Smooth muscle cell (in vitro differentiated cells): Measurements from ENCODE around the gene ZEB1. TPM values are rescaled to one million over a fixed set of nuclear protein-coding genes. Genes with fewer than 3 reads are reported as not detected.
"Not testable (repeated sequence)": the region's sequence is repeated elsewhere in the genome, so short reads cannot be mapped to it uniquely, and the experiment has no call there.

Experiments used
- DNase-seq: peaks from one replicate; lab custom pipeline; 2025; ENCODE audit not compliant: unreplicated experiment; lab: John Stamatoyannopoulos, UW
- H2AFZ ChIP-seq: fragments of 200-600 bp; sonication (generic); 2 replicates; pipeline ENCODE4 v1.6.0; 2016; ENCODE audit warnings: antibody characterized with exemption, low read depth, mild to moderate bottlenecking
- H3F3A ChIP-seq: fragments of 200-600 bp; sonication (generic); 2 replicates; pipeline ENCODE4 v1.6.0; 2017; ENCODE audit warnings: antibody characterized with exemption, low read depth
- H3K27ac ChIP-seq: fragments of 200-600 bp; sonication (generic); 2 replicates; pipeline ENCODE4 v1.5.1; 2016; ENCODE audit warnings: low read depth, mild to moderate bottlenecking
- H3K27me3 ChIP-seq: fragments of 200-600 bp; sonication (generic); 2 replicates; pipeline ENCODE4 v1.6.1; 2016; ENCODE audit warnings: low read depth, mild to moderate bottlenecking
- H3K36me3 ChIP-seq: fragments of 200-600 bp; sonication (generic); 2 replicates; pipeline ENCODE4 v1.5.1; 2016; ENCODE audit warnings: low read depth
- H3K4me1 ChIP-seq: fragments of 200-600 bp; sonication (generic); 2 replicates; pipeline ENCODE4 v1.5.1; 2016; ENCODE audit warnings: low read depth
- H3K4me2 ChIP-seq: fragments of 200-600 bp; sonication (generic); 2 replicates; pipeline ENCODE4 v1.6.0; 2016; ENCODE audit warnings: mild to moderate bottlenecking
- H3K4me3 ChIP-seq: fragments of 200-600 bp; sonication (generic); 2 replicates; pipeline ENCODE4 v1.5.1; 2016; ENCODE audit warnings: mild to moderate bottlenecking
- H3K79me2 ChIP-seq: fragments of 200-600 bp; sonication (generic); 2 replicates; pipeline ENCODE4 v1.6.0; 2016; ENCODE audit warnings: low read depth, mild to moderate bottlenecking
- H3K9ac ChIP-seq: fragments of 200-600 bp; sonication (generic); 2 replicates; pipeline ENCODE4 v1.6.0; 2016; ENCODE audit warnings: low read depth
- H3K9me3 ChIP-seq: fragments of 200-600 bp; sonication (generic); replicated peaks from 2 replicates; pipeline ENCODE4 v1.5.1; 2016; ENCODE audit warnings: low read depth
- H4K20me1 ChIP-seq: fragments of 200-600 bp; sonication (generic); 2 replicates; pipeline ENCODE4 v1.6.0; 2016; ENCODE audit warnings: low read depth
- CTCF ChIP-seq: fragments of 200-600 bp; sonication (generic); IDR thresholded peaks from 2 replicates; pipeline ENCODE4 v1.5.1; 2017; ENCODE audit warnings: borderline replicate concordance, mild to moderate bottlenecking, antibody characterized with exemption; ENCODE audit not compliant: insufficient read depth, poor library complexity, severe bottlenecking
- WGBS: methylation state at CpG from one replicate; pipeline ENCODE4 v1.1.7; 2016; ENCODE audit warnings: low lambda C conversion rate; 5-methylcytosine and 5-hydroxymethylcytosine counted together
- polyA plus RNA-seq: library from polyadenylated mRNA; unstranded; fragments of >200 nt; fragmentation: Nextera tagmentation; extraction: Ambion mirVana; gene quantifications from 2 replicates; pipeline ENCODE4 v1.2.1, GENCODE V29; 2016
- total RNA-seq: library from RNA; depleted of rRNA; stranded (reverse); fragments of >200 nt; gene quantifications from 2 replicates; pipeline ENCODE4 v1.2.3, GENCODE V29; 2014

Gene ZEB1
- total and polyA plus RNA-seq, 2 experiments from 2014 or later: 7.9 to 15.7 TPM

GRCh38 chr10:31536302-31536701, 217.3 kb downstream of the ZEB1 start:
- Histone ChIP-seq H3K27me3 (no peaks in the 10 kb centered on the region), H3K9ac (no peak overlapping the region), H3K4me1 (no peaks in the 10 kb centered on the region), H3K79me2 (no peaks in the 10 kb centered on the region), H3K4me2 (no peak overlapping the region), H3K36me3 (no peaks in the 10 kb centered on the region), H3K4me3 (no peak overlapping the region), H3K9me3 (no peaks in the 10 kb centered on the region), H3K27ac (no peak overlapping the region), H2AFZ (no peak overlapping the region), H4K20me1 (no peaks in the 10 kb centered on the region), H3F3A (no peaks in the 10 kb centered on the region)
- no peak for DNase-seq
- WGBS: 72% methylated on average over 3 of the region's 3 CpGs
- TF ChIP-seq CTCF: no peak

- no peaks in the 10 kb centered on the region for H3K9me3 ChIP-seq
- no peaks in the 10 kb centered on the region for H3K36me3 ChIP-seq
- H3K27ac ChIP-seq: no peak overlapping the region
- 94% methylated on average over 2 of the region's 2 CpGs for WGBS
- H2AFZ ChIP-seq: no peak overlapping the region
- H3K27me3 ChIP-seq: no peaks in the 10 kb centered on the region
- TF ChIP-seq CTCF: no peak
- no peak overlapping the region for H3K4me2 ChIP-seq
- H3F3A ChIP-seq: no peaks in the 10 kb centered on the region
- H4K20me1 ChIP-seq: no peaks in the 10 kb centered on the region
- no peaks in the 10 kb centered on the region for H3K79me2 ChIP-seq
- H3K9ac ChIP-seq: no peak overlapping the region
- no peaks in the 10 kb centered on the region for H3K4me1 ChIP-seq
- no peak for DNase-seq
- H3K4me3 ChIP-seq: no peak overlapping the region
Measured at GRCh38 chr10:31549896-31550295, 230.9 kb downstream of the ZEB1 start.

GRCh38 chr10:31554556-31554955, 235.5 kb downstream of the ZEB1 start:
- 53% methylated on average over 2 of the region's 2 CpGs for WGBS
- Histone ChIP-seq H3K4me2 (no peak overlapping the region), H3F3A (no peaks in the 10 kb centered on the region), H3K27me3 (no peaks in the 10 kb centered on the region), H3K27ac (no peak overlapping the region), H3K36me3 (no peaks in the 10 kb centered on the region), H3K9me3 (peaks cover 18% of the 10 kb centered on the region), H4K20me1 (no peaks in the 10 kb centered on the region), H2AFZ (no peak overlapping the region), H3K4me3 (no peak overlapping the region), H3K79me2 (no peaks in the 10 kb centered on the region), H3K4me1 (no peaks in the 10 kb centered on the region), H3K9ac (no peak overlapping the region)
- TF ChIP-seq CTCF: no peak
- no peak for DNase-seq

GRCh38 chr10:31557854-31558253, 238.8 kb downstream of the ZEB1 start:
- DNase-seq: no peak
- no peak overlapping the region for H3K4me3 ChIP-seq
- no peak for TF ChIP-seq CTCF
- H3K4me2 ChIP-seq: no peak overlapping the region
- H4K20me1 ChIP-seq: no peaks in the 10 kb centered on the region
- H3K27me3 ChIP-seq: no peaks in the 10 kb centered on the region
- H3K9ac ChIP-seq: no peak overlapping the region
- H3F3A ChIP-seq: no peaks in the 10 kb centered on the region
- 97% methylated on average over 1 of the region's 1 CpG for WGBS
- no peak overlapping the region for H2AFZ ChIP-seq
- H3K27ac ChIP-seq: no peak overlapping the region
- peaks cover 22% of the 10 kb centered on the region for H3K9me3 ChIP-seq
- H3K4me1 ChIP-seq: no peaks in the 10 kb centered on the region
- H3K36me3 ChIP-seq: peaks cover 3% of the 10 kb centered on the region
- no peaks in the 10 kb centered on the region for H3K79me2 ChIP-seq

GRCh38 chr10:31568252-31568861, 249.3 kb downstream of the ZEB1 start:
- H3K79me2 ChIP-seq, H3K4me2 ChIP-seq, H3K9ac ChIP-seq, H3F3A ChIP-seq, H3K36me3 ChIP-seq, H3K27me3 ChIP-seq, H3K9me3 ChIP-seq, DNase-seq, H4K20me1 ChIP-seq, H3K27ac ChIP-seq, H3K4me3 ChIP-seq, H2AFZ ChIP-seq, H3K4me1 ChIP-seq: not testable (repeated sequence)
- WGBS: 91% methylated on average over 3 of the region's 3 CpGs
